Liver (tissue), 9 donors: ENCODE results near the gene POLN. TPM values are rescaled to one million over a fixed set of nuclear protein-coding genes. Genes with fewer than 3 reads are reported as not detected.

ENCODE experiments used
- DNase-seq: peaks from one replicate; pipeline ENCODE4 v3.0.0-alpha.2; 2017; ENCODE audit warnings: low spot score
- H3K27ac ChIP-seq, 2 donors: one replicate each; pipeline ENCODE4 v1.7.0; 2013; ENCODE audit warnings: inconsistent platforms in 2 of 2, low read length in 2 of 2, control low read depth in 1 of 2, low read depth in 1 of 2, mild to moderate bottlenecking in 1 of 2
- H3K27me3 ChIP-seq, 4 donors: one replicate each; pipeline versions ENCODE4 v1.6.1 to v1.7.0; 2013; ENCODE audit warnings: low read length in 3 of 4, inconsistent platforms in 1 of 4, mild to moderate bottlenecking in 1 of 4, moderate library complexity in 1 of 4; ENCODE audit not compliant: control insufficient read depth in 4 of 4, insufficient read depth in 4 of 4
- H3K36me3 ChIP-seq, 4 donors: one replicate each; pipeline versions ENCODE4 v1.6.1 to v1.7.0; 2013; ENCODE audit warnings: low read length in 3 of 4, mild to moderate bottlenecking in 3 of 4, low read depth in 1 of 4, moderate library complexity in 1 of 4; ENCODE audit not compliant: control insufficient read depth in 4 of 4, insufficient read depth in 3 of 4
- H3K4me1 ChIP-seq, 4 donors: one replicate each; pipeline versions ENCODE4 v1.6.1 to v1.7.0; 2013; ENCODE audit warnings: low read length in 3 of 4, mild to moderate bottlenecking in 3 of 4, moderate library complexity in 1 of 4; ENCODE audit not compliant: control insufficient read depth in 4 of 4, insufficient read depth in 4 of 4
- H3K4me3 ChIP-seq, 3 donors: one replicate each; pipeline versions ENCODE4 v1.6.1 to v1.7.0; 2013; ENCODE audit warnings: low read length in 3 of 3, control low read depth in 1 of 3, low read depth in 1 of 3, mild to moderate bottlenecking in 1 of 3
- H3K9ac ChIP-seq, 2 donors: one replicate each; pipeline ENCODE4 v1.7.0; 2013; ENCODE audit warnings: low read length in 2 of 2, mild to moderate bottlenecking in 2 of 2, moderate library complexity in 2 of 2, control low read depth in 1 of 2, low read depth in 1 of 2
- H3K9me3 ChIP-seq, 4 donors: one replicate each; pipeline versions ENCODE4 v1.6.1 to v1.7.0; 2013; ENCODE audit warnings: low read length in 3 of 4; ENCODE audit not compliant: control insufficient read depth in 4 of 4
- ATF3 ChIP-seq: IDR thresholded peaks from 2 replicates; pipeline ENCODE4 v1.6.1; 2016; ENCODE audit warnings: antibody characterized with exemption
- EGR1 ChIP-seq, 2 donors: IDR thresholded peaks; 2 replicates each; pipeline ENCODE4 v1.6.1; 2016 to 2018; ENCODE audit warnings: antibody characterized with exemption in 2 of 2, low read depth in 2 of 2
- FOXA1 ChIP-seq: IDR thresholded peaks from 2 replicates; pipeline ENCODE4 v1.6.1; 2016; ENCODE audit warnings: antibody characterized with exemption
- FOXA2 ChIP-seq: IDR thresholded peaks from 2 replicates; pipeline ENCODE4 v1.6.1; 2016; ENCODE audit warnings: antibody characterized with exemption
- HNF4A ChIP-seq, 2 donors: conservative IDR thresholded peaks; 2 replicates each; pipeline ENCODE4 v1.6.1; 2016; ENCODE audit warnings: antibody characterized with exemption in 2 of 2, mild to moderate bottlenecking in 2 of 2
- HNF4G ChIP-seq: IDR thresholded peaks from 2 replicates; pipeline ENCODE4 v1.6.1; 2016; ENCODE audit warnings: antibody characterized with exemption
- JUND ChIP-seq, 2 donors: IDR thresholded peaks; 2 replicates each; pipeline ENCODE4 v1.6.1; 2016; ENCODE audit warnings: antibody characterized with exemption in 2 of 2
- MAX ChIP-seq: IDR thresholded peaks from 2 replicates; pipeline ENCODE4 v1.6.1; 2016; ENCODE audit warnings: antibody characterized with exemption
- NR2F2 ChIP-seq: IDR thresholded peaks from 2 replicates; pipeline ENCODE4 v1.6.1; 2016; ENCODE audit warnings: antibody characterized with exemption
- RAD21 ChIP-seq, 2 donors: IDR thresholded peaks; 2 replicates each; pipeline ENCODE4 v1.6.1; 2016; ENCODE audit warnings: antibody characterized with exemption in 2 of 2, mild to moderate bottlenecking in 2 of 2
- REST ChIP-seq: IDR thresholded peaks from 2 replicates; pipeline ENCODE4 v1.6.1; 2016; ENCODE audit warnings: antibody characterized with exemption, mild to moderate bottlenecking
- RXRA ChIP-seq, 2 donors: IDR thresholded peaks; 2 replicates each; pipeline ENCODE4 v1.6.1; 2017 to 2018; ENCODE audit warnings: antibody characterized with exemption in 2 of 2, mild to moderate bottlenecking in 1 of 2
- SP1 ChIP-seq: IDR thresholded peaks from 2 replicates; pipeline ENCODE4 v1.6.1; 2018; ENCODE audit warnings: antibody characterized with exemption, mild to moderate bottlenecking
- TAF1 ChIP-seq: conservative IDR thresholded peaks from 2 replicates; pipeline ENCODE4 v1.6.1; 2016; ENCODE audit warnings: antibody characterized with exemption, mild to moderate bottlenecking
- YY1 ChIP-seq: IDR thresholded peaks from 2 replicates; pipeline ENCODE4 v1.6.1; 2016; ENCODE audit warnings: antibody characterized with exemption, mild to moderate bottlenecking
- WGBS: extraction: QIAGEN DNeasy Blood & Tissue Kit; methylation state at CpG from one replicate; pipeline ENCODE4 v1.1.7; 2013; 5-methylcytosine and 5-hydroxymethylcytosine counted together
- polyA plus RNA-seq, 2 donors: library from polyadenylated mRNA; stranded (reverse) in 1 of 2; unstranded in 1 of 2; fragments of 200-250 nt in 1 of 2; fragments of >200 nt in 1 of 2; fragmentation: Nextera tagmentation in 1 of 2; extraction: Ambion mirVana in 1 of 2; gene quantifications; one replicate each; pipeline versions ENCODE4 v1.2.1 to v1.2.3, GENCODE V29; 2013 to 2015
- total RNA-seq, 2 donors: library from RNA; depleted of rRNA; stranded (reverse); fragments of >200 nt; gene quantifications; one replicate each; pipeline ENCODE4 v1.2.3, GENCODE V29; 2014
- TF ChIP-seq, protein P1 (sequence below): fragments of 150-350 bp; IDR thresholded peaks from 2 replicates; pipeline ENCODE4 v1.5.1; 2017; ENCODE audit warnings: improper control_type of control experiment, low read depth, low read length; ENCODE audit not compliant: missing input control
- TF ChIP-seq, protein P2 (sequence below): IDR thresholded peaks from 2 replicates; pipeline ENCODE4 v1.6.1; 2016; ENCODE audit warnings: antibody characterized with exemption
- donor health status: healthy.
- donor health status: healthy.
- donor health status: healthy.
- donor health status: healthy.
- donor health status: healthy.

POLN gene
- total and polyA plus RNA-seq, 4 donors: 0.44 to 2.3 (median 1.4) TPM

GRCh38 chr4:2261110-2261852 is 19.4 kb upstream of the POLN start:
- peaks cover 0 to 3% (median 1%) of the 10 kb centered on the region in 4 donors for H3K36me3 ChIP-seq
- no peaks in the 10 kb centered on the region for H3K9me3 ChIP-seq
- peak overlapping the region; percentile 48 to 49 for H3K9ac ChIP-seq
- H3K27me3 ChIP-seq: no peaks in the 10 kb centered on the region
- TF ChIP-seq JUND (IDR thresholded peaks at IDR 0.05) (no peak), FOXA2 (no peak), REST (no peak), RAD21 (IDR thresholded peaks at IDR 0.05) (no peak)
- TF ChIP-seq, protein P1, sequence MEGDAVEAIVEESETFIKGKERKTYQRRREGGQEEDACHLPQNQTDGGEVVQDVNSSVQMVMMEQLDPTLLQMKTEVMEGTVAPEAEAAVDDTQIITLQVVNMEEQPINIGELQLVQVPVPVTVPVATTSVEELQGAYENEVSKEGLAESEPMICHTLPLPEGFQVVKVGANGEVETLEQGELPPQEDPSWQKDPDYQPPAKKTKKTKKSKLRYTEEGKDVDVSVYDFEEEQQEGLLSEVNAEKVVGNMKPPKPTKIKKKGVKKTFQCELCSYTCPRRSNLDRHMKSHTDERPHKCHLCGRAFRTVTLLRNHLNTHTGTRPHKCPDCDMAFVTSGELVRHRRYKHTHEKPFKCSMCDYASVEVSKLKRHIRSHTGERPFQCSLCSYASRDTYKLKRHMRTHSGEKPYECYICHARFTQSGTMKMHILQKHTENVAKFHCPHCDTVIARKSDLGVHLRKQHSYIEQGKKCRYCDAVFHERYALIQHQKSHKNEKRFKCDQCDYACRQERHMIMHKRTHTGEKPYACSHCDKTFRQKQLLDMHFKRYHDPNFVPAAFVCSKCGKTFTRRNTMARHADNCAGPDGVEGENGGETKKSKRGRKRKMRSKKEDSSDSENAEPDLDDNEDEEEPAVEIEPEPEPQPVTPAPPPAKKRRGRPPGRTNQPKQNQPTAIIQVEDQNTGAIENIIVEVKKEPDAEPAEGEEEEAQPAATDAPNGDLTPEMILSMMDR: no peak
- peak overlapping the region; percentile 61 to 89 (median 79) for H3K4me3 ChIP-seq
- DNase-seq: peak; percentile 70
- 2% methylated on average over 91 of the region's 91 CpGs for WGBS
- peak overlapping the region; percentile 63 to 65 for H3K27ac ChIP-seq
- peaks cover 11 to 49% (median 27%) of the 10 kb centered on the region in 4 donors for H3K4me1 ChIP-seq

GRCh38 chr4:2260344-2261109 is 18.6 kb upstream of the POLN start:
- 64% methylated on average over 23 of the region's 23 CpGs for whole genome bisulfite sequencing
- Histone ChIP-seq H3K4me3 (peak overlapping the region; percentile 61 to 89 (median 74)), H3K27me3 (no peaks in the 10 kb centered on the region), H3K36me3 (peaks cover 0 to 3% (median 1%) of the 10 kb centered on the region in 4 donors), H3K9me3 (no peaks in the 10 kb centered on the region), H3K4me1 (peaks cover 11 to 48% (median 22%) of the 10 kb centered on the region in 4 donors), H3K9ac (peak overlapping the region in 1 of 2 donors; percentile 49), H3K27ac (peak overlapping the region; percentile 61 to 63)
- TF ChIP-seq RXRA (IDR thresholded peaks at IDR 0.05) (no peak), EGR1 (IDR thresholded peaks at IDR 0.05; ENCODE audit: low read depth in 2 of 2) (no peak), FOXA2 (no peak), FOXA1 (no peak), RAD21 (IDR thresholded peaks at IDR 0.05) (no peak), NR2F2 (no peak), TAF1 (no peak), ATF3 (no peak), HNF4A (conservative IDR thresholded peaks at IDR 0.05) (no peak), SP1 (no peak), HNF4G (no peak), JUND (IDR thresholded peaks at IDR 0.05) (no peak), MAX (no peak), YY1 (no peak)
- TF ChIP-seq, protein P1: no peak
- TF ChIP-seq, protein P2, sequence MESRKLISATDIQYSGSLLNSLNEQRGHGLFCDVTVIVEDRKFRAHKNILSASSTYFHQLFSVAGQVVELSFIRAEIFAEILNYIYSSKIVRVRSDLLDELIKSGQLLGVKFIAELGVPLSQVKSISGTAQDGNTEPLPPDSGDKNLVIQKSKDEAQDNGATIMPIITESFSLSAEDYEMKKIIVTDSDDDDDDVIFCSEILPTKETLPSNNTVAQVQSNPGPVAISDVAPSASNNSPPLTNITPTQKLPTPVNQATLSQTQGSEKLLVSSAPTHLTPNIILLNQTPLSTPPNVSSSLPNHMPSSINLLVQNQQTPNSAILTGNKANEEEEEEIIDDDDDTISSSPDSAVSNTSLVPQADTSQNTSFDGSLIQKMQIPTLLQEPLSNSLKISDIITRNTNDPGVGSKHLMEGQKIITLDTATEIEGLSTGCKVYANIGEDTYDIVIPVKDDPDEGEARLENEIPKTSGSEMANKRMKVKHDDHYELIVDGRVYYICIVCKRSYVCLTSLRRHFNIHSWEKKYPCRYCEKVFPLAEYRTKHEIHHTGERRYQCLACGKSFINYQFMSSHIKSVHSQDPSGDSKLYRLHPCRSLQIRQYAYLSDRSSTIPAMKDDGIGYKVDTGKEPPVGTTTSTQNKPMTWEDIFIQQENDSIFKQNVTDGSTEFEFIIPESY: no peak
- DNase-seq: no peak
